Mesothelial cell of epicardium (in vitro differentiated cells): ENCODE data around the gene KIFAP3. TPM values are rescaled to one million over a fixed set of nuclear protein-coding genes. Genes with fewer than 3 reads are reported as not detected.
A peak's percentile ranks its signal among the peaks of the same experiment; 100 is the strongest.

Experiments used
- DNase-seq, 2 experiments: peaks; one replicate each; pipeline ENCODE4 v3.0.0; 2021; ENCODE audit warnings: low spot score in 2 of 2; ENCODE audit not compliant: unreplicated experiment in 2 of 2
- H3K27ac Mint-ChIP-seq: 2 replicates; pipeline ENCODE4 v1.8.0; 2021; ENCODE audit warnings: mixed read lengths
- H3K27me3 Mint-ChIP-seq: 2 replicates; pipeline ENCODE4 v1.8.0; 2021; ENCODE audit warnings: low read depth, mixed read lengths
- H3K36me3 Mint-ChIP-seq: 2 replicates; pipeline ENCODE4 v1.8.0; 2021; ENCODE audit warnings: mixed read lengths
- H3K4me1 Mint-ChIP-seq: 2 replicates; pipeline ENCODE4 v1.8.0; 2021; ENCODE audit warnings: mixed read lengths
- H3K4me3 Mint-ChIP-seq: 2 replicates; pipeline ENCODE4 v1.8.0; 2021; ENCODE audit warnings: mild to moderate bottlenecking, moderate library complexity, mixed read lengths
- H3K9me3 Mint-ChIP-seq: 2 replicates; pipeline ENCODE4 v1.8.0; 2021; ENCODE audit warnings: mixed read lengths
- total RNA-seq: library from RNA; stranded (reverse); gene quantifications from 3 replicates; pipeline ENCODE4 v1.2.1, GENCODE V29; 2021
- TF ChIP-seq, protein P1 (sequence below): fragments of 200-600 bp; sonication (generic); IDR thresholded peaks from one replicate; pipeline ENCODE4 v1.5.0; 2021; ENCODE audit warnings: antibody characterized with exemption; ENCODE audit not compliant: unreplicated experiment

The KIFAP3 gene
- total RNA-seq, 1 donor from 2014 or later, result 28.6 TPM

- Mint-ChIP-seq H3K36me3 (peaks cover 35% of the 10 kb centered on the region), H3K27me3 (no peaks in the 10 kb centered on the region), H3K4me3 (no peak overlapping the region), H3K4me1 (peaks cover 3% of the 10 kb centered on the region), H3K27ac (no peak overlapping the region), H3K9me3 (peaks cover 28% of the 10 kb centered on the region)
- TF ChIP-seq, protein P1, sequence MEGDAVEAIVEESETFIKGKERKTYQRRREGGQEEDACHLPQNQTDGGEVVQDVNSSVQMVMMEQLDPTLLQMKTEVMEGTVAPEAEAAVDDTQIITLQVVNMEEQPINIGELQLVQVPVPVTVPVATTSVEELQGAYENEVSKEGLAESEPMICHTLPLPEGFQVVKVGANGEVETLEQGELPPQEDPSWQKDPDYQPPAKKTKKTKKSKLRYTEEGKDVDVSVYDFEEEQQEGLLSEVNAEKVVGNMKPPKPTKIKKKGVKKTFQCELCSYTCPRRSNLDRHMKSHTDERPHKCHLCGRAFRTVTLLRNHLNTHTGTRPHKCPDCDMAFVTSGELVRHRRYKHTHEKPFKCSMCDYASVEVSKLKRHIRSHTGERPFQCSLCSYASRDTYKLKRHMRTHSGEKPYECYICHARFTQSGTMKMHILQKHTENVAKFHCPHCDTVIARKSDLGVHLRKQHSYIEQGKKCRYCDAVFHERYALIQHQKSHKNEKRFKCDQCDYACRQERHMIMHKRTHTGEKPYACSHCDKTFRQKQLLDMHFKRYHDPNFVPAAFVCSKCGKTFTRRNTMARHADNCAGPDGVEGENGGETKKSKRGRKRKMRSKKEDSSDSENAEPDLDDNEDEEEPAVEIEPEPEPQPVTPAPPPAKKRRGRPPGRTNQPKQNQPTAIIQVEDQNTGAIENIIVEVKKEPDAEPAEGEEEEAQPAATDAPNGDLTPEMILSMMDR, result no peak
- DNase-seq, result no peak
These were observed 44.3 kb downstream of the KIFAP3 start for GRCh38 chr1:170030212-170030611.

GRCh38 chr1:170027760-170028159, 46.7 kb downstream of the KIFAP3 start:
- Mint-ChIP-seq H3K9me3 (peaks cover 28% of the 10 kb centered on the region), H3K27me3 (no peaks in the 10 kb centered on the region), H3K4me1 (peaks cover 3% of the 10 kb centered on the region), H3K36me3 (peaks cover 38% of the 10 kb centered on the region), H3K4me3 (no peak overlapping the region), H3K27ac (no peak overlapping the region)
- TF ChIP-seq, protein P1, result no peak
- no peak for DNase-seq

GRCh38 chr1:170020859-170021258, 53.6 kb downstream of the KIFAP3 start:
- TF ChIP-seq, protein P1, result no peak
- peaks cover 30% of the 10 kb centered on the region for H3K36me3 Mint-ChIP-seq
- H3K4me3 Mint-ChIP-seq, result no peak overlapping the region
- DNase-seq, result no peak
- H3K27me3 Mint-ChIP-seq, result no peaks in the 10 kb centered on the region
- no peaks in the 10 kb centered on the region for H3K4me1 Mint-ChIP-seq
- H3K27ac Mint-ChIP-seq, result no peak overlapping the region
- peaks cover 18% of the 10 kb centered on the region for H3K9me3 Mint-ChIP-seq

DNA sequence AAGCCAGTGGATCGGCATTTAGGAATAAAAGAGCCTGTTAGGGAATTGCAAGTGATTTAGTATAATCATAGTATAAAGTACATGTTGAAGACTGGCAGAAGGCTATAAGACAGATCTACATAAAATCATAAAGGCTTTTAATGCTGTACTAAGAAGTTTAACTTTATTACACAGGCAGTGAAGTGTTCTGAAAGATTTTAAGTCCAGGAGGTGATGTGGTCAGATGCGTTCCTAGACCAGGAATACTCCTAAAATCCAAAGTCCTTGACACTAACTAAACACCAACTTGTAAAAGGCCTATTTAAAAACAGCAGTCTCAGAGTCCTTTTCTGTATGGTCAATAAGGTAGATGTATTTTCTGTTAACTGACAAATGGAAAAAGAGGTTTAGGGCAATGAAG, 57.0 kb downstream of the KIFAP3 start:
- Mint-ChIP-seq H3K27me3 (no peaks in the 10 kb centered on the region), H3K4me3 (no peak overlapping the region), H3K36me3 (peaks cover 28% of the 10 kb centered on the region), H3K4me1 (no peaks in the 10 kb centered on the region), H3K9me3 (peaks cover 15% of the 10 kb centered on the region), H3K27ac (no peak overlapping the region)
- DNase-seq, result no peak
- TF ChIP-seq, protein P1, result no peak

GRCh38 chr1:170012920-170013319, 61.6 kb downstream of the KIFAP3 start:
- Mint-ChIP-seq H3K27ac (no peak overlapping the region), H3K9me3 (peaks cover 5% of the 10 kb centered on the region), H3K4me3 (no peak overlapping the region), H3K36me3 (peaks cover 15% of the 10 kb centered on the region), H3K4me1 (peaks cover 2% of the 10 kb centered on the region), H3K27me3 (no peaks in the 10 kb centered on the region)
- TF ChIP-seq, protein P1, result no peak
- DNase-seq, result no peak

GRCh38 chr1:170010443-170010842, 64.1 kb downstream of the KIFAP3 start:
- Mint-ChIP-seq H3K36me3 (peaks cover 7% of the 10 kb centered on the region), H3K9me3 (peaks cover 7% of the 10 kb centered on the region), H3K27ac (no peak overlapping the region), H3K4me1 (peaks cover 2% of the 10 kb centered on the region), H3K4me3 (no peak overlapping the region), H3K27me3 (no peaks in the 10 kb centered on the region)
- no peak for DNase-seq
- TF ChIP-seq, protein P1, result peak; percentile 47
